Measurements from ENCODE around the gene KRT72.

GRCh38 chr12:52591521-52591920, 9.7 kb downstream of the KRT72 start:
- TF ChIP-seq POLR2A (IDR thresholded peaks at IDR 0.05) (no peak), POLR2AphosphoS5 (IDR thresholded peaks at IDR 0.05; ENCODE audit: insufficient read depth in 1 of 2, low read depth in 1 of 2) (no peak)
- TF ChIP-seq, protein P1, sequence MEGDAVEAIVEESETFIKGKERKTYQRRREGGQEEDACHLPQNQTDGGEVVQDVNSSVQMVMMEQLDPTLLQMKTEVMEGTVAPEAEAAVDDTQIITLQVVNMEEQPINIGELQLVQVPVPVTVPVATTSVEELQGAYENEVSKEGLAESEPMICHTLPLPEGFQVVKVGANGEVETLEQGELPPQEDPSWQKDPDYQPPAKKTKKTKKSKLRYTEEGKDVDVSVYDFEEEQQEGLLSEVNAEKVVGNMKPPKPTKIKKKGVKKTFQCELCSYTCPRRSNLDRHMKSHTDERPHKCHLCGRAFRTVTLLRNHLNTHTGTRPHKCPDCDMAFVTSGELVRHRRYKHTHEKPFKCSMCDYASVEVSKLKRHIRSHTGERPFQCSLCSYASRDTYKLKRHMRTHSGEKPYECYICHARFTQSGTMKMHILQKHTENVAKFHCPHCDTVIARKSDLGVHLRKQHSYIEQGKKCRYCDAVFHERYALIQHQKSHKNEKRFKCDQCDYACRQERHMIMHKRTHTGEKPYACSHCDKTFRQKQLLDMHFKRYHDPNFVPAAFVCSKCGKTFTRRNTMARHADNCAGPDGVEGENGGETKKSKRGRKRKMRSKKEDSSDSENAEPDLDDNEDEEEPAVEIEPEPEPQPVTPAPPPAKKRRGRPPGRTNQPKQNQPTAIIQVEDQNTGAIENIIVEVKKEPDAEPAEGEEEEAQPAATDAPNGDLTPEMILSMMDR (IDR thresholded peaks at IDR 0.05) = no peak

All from vagina (tissue), 2 donors.